Hematopoietic multipotent progenitor cell treated with erythropoietin and hydrocortisone succinate and interleukin-3 and kit ligand, for 17 days (in vitro differentiated cells): ENCODE data around the gene DNER.

Experiments
- DNase-seq: peaks from one replicate; pipeline ENCODE4 v3.0.0-alpha.2; 2015; ENCODE audit warnings: low spot score

Gene DNER

DNA sequence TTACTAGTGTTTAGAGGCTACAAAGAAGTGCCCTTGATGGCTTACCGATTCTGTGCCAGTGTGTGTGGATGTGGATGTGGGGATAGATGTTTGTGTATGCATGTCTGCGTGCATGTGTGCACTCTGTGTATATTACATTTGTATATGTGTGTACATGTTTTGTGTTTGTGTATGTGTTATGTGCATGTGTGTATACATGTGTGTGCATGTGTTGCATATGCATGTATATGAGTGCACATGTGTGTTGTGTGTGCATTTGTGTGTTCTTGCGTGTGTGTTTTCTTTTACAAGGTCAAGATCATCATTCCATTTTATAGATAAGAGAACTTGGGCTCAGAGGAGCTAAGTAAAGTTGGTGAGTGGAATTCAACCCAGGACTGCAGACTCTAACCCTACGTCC lies 226.1 kb downstream of the DNER start:
- no peak for DNase-seq

DNA sequence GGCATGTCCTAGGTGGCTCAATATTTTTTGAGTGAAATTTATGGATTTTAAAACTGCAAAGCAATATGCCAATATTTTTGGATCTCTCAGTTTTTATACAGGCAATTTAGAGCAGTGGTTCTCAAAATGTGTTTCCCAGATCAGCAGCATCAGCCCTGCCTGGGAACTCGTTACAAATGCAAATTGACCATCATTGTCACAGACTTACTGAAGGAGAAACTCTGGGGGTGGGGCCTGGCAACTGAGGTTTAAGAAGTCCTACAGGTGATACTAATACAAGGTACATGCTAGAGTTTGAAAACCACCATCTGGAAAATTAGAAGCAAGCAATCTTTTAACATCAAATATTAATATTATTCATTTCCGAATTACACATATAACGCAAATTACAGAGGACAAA lies 227.7 kb downstream of the DNER start:
- DNase-seq: no peak

DNA sequence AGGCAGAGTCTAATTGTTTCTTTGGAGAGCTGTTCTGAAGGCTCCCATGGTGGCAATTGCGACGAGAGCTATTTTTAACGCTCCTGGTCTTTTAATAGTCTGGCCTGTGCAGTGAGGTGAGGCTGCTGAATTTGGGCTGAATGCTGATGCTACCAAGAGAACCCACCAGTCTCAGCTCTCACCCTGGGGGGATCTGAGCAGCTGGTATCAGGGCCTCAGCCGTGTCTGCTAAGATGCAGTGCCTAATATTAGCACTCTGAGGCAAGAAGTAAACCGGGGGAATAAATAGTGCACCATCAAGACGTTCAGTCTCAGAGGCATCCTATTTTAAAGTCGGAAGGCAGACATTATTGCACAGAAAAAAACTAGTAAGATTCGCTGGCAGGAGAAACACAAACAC lies 228.5 kb downstream of the DNER start:
- DNase-seq: no peak

DNA sequence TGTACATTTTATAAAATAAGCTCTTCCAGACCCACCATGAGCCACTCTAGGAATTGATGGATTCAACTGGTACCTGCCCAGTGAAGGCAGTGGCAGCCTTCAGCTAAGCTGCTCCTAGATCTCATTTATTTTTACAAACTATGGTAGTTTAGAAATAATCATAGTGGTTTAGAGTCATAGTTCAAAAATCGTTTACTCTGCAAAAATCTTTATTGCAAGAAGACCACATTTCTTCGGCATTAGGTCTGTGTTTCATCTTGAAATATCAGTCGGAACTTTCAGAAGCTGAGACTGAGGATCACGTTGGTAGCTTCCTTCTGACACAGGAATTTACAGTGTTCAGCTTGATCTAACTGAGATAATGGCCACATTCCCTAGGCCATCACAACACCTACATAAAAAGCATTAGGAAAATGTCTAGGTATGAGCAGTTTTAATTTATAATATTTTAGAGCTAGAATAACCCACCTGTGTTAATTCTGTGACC lies 237.0 kb downstream of the DNER start:
- no peak for DNase-seq

DNA sequence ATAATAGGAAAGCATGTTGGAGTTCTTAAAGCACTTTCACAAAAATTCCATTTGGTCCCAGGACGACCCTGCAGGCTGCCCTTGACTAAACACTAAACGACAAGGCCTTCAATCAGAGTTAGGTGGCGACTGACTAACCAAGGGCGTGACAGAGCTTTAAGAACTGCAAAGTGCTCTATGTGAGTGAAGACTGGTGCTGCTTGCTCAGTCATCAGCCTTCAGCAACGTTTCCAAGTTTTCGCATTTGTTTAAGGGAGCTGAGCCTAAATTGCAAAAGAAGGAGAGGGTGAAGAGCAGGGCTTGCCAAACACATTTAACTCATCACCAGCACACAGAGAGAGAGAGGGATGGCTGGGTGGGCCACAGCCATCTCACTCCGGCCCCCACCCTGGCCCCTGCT lies 238.6 kb downstream of the DNER start:
- DNase-seq: no peak

DNA sequence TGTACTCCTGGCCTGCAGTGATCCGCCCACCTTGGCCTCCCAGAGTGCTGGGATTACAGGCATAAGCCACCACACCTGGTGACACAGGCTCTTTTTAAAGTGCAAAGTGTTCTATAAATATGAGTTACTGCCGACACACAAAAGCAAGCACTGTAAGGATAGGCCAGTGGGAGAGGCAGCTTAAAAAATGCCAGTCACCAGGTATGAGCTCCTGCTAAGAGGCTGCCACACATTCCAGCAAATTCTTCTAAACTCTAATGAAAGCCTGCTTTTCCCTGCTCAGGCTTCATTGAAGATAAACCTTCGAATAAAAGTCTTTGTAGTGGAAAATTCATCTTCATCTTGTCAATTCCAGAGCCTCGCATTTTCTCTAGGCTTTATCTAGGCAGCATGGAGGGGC lies 240.2 kb downstream of the DNER start:
- DNase-seq: no peak

DNA sequence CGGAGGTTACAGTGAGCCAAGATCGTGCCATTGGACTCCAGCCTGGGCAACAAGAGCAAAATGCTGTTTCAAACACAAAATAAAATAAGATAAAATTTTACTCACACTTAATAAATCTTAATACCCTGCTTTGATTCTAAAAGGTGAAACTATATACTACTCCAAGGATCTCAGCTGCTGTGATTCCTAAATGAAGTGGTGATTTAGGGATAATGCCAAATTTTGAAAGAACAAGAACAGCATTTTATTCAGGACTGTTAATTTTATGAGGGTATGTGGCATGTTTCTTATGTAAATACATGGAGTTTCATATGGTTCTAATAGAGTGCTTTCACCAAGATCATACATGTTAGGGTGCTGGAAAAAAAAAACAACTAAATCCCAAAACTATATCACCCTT lies 243.6 kb downstream of the DNER start:
- DNase-seq: no peak

DNA sequence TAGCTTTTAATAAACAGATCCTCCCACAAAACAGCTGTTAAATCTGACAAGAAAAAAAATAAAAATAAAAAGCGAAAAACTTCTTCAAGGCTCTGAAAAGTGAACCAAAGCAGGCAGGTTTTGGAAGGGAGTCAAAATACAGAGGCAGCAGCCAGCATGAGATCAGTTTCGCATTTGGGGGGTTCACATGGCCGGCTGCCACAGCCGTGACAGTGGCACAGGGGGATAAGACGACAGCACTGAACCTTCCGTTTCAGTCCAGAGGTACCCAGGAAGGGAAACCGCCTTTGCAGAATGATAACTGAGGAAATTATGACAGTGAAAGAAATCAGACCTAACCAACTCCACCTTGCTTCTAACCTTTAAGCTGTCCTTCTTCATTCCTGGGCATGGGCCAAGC lies 246.6 kb downstream of the DNER start:
- DNase-seq: no peak

DNA sequence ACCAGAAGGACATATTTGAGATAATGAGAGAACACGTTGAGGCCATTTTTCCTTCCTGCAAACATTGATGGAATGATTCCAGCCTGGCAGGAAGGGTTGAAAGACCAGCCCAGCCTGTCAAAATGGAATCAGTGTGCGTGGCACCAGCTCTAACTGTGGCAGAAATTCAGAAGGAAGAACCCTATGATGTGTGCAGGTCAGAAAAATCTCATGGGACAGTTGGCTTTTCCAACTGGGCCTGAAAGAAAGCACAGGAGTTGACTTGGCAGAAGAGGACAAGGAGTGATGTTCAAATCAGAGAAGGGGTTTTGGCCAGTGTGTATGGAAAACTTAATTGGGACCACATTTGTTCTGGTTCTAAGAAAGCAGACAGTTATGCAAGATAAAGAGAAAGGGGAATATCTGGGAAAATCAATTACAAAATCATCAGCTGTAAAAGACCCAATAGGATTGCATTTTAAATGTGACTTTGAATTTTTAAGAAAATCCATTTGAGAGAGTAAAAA lies 250.5 kb downstream of the DNER start:
- DNase-seq: no peak

DNA sequence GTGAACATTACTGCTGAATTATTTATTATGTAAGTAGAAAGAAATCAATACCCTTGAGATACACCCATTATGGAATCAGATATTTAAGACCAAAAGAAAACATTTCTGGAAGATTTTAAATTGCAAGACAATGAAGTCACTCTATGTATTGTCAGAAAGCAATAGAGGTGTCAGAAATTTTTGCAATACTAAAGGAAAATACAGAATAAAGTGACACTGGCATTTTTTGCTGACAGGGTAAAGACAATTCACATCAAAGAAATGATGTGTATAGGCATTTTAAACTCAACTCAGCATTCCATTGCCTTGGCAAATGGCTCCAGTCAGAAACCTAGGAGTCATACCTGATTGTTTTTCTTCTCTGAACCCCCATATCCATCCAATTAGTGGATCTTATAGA lies 252.2 kb downstream of the DNER start:
- DNase-seq: no peak

DNA sequence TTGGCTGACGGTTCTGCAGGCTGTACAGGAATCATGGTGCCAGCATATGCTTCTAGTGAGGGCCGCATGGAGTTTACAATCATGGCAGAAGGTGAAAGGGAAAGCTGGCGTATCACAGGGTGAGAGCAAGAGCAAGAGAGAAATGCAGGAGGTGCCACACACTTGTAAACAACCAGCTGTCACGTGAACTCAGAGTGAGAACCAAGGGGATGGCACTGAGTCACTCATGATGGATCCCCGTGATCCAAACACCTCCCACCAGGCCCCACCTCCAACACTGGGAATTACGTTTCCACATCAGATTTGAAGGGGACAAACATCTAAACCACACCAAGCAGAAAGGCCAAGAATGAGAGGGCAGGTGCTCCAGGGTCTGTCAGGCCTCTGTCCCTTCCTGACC lies 258.3 kb downstream of the DNER start:
- no peak for DNase-seq

DNA sequence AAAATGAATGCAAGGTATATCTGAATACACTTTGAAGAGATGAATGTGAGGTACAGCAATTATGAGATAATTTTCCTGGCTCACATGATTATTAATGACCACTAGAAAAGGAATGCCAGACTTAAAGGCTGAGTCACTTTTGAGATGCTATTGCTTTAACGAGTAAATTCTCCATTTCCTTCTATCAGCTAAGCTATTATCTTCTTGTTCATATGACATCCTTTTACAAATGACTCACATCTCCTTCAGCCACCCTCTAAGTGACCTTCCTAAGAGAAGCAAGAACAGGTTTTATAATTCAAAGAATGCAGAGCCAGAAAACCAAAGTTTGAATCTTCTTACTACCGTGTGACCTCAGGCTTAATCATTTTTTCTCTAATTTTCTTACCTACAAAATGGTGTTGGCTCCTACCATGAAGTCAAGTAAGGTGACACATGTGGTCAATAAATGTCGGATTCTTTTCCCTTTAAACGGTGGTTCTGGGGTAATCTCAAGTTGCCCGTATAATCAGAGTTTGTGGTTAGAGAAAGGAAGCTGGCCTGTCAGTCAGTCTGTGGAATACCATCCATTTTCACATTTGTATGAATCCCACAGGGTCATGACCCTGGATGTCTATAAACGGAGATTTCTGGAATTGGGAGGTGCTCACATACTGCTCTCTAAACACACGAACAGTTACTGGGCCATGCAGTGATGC lies 259.3 kb downstream of the DNER start:
- DNase-seq: no peak

DNA sequence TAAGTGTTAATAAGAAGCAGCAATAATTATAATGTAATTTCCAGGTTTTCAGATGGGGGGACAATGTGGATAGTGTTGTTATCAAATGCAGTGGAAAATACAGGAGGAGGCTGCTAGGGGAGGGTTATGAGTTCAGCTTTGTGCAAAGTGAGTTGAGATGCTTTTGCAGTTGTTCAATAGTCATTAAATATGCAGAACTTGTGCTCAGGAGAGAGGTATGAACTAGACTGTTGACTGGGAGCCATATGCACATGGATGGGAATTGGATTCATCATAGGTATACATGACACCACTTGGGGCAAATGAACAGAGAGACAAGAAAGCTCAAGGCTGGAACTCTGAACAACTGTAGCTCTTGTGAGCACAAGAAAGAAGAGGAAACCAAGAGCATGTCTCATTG lies 261.1 kb downstream of the DNER start:
- DNase-seq: no peak

DNA sequence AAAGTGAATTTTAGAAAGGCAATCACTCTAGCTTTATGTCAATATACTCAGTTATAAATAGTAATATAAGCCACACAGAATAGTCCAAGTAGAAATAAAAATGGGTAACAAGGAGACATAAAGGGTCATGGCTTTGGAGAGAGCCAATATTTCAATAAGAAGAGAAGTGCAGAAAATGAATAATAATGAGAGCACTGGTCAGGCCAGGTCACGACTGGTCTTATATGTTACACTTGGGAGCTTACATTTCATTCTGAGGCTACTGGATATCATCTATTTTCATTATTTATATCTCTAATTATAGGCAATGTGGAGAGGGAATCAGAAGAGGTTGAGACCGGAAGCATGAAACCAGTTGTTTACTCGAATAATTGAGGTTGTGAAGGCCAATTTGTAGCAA lies 262.5 kb downstream of the DNER start:
- no peak for DNase-seq

DNA sequence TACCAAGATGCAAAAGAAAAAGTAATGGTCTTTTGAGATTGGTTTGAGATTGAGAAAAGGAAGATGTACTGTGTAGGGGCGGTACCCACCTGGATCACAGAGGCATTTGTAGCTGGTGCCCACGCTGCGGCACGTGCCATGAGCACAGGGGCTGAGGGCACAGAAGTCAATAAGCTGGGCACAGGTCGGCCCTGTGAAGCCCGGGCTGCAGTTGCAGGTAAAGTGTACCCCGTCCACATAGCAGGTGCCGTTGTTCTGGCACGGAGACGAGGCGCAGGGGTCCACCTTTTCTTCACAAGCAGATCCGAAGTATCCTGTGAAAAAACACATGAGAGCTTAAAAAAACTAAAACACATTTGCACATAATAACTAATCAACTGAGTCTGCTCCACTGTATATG lies 267.1 kb downstream of the DNER start:
- no peak for DNase-seq

DNA sequence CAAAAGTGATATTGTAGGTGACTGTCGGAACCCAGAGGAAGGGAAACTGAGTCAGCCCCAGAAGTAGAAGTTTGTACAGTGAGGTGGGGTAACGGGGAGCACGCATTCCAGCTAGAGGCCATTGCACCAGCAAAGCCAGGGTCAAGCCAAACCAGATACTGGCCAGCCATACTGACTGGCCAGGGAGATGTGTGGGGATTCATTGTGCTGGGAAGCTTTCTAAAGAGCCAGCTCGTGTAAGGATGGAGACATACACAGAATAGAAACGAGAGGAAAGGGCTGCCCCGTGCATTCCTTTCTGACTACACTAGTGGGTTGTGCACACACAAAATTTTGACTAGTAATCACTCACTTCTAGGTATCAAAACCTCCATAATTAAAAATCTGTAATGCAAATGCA lies 268.0 kb downstream of the DNER start:
- DNase-seq: no peak

DNA sequence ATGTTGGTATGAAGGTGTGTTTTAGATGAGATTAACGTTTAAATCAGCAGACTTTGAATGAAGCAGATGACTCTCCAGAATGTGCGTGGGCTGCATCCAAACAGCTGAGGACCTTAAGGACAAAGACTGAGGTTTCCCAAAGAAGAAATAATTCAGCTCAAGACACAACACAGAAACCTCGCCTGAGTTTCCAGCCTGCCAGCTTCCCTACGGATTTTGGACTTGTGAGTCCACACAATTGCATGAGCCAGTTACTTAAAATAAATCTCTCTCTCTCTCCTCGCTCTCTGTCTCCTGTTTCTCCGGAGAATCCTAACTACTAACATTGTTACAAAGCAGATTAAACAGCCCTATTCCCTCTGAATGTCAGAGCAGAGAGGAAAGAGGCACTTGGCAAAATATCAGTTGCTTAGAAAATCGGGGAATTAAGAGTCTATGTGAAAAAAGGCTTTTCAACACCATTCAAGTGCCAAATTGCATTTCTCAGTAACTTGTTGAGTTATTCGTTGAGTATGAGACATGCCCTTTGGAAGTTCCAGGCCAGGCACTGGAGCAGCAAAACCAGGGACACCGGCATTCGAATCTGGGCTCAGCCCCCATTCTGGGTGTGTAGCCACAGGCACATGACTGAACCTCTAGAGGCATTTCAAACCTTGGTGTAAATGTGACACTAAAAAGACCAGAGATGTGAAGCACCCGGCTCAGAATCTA lies 268.7 kb downstream of the DNER start:
- no peak for DNase-seq

DNA sequence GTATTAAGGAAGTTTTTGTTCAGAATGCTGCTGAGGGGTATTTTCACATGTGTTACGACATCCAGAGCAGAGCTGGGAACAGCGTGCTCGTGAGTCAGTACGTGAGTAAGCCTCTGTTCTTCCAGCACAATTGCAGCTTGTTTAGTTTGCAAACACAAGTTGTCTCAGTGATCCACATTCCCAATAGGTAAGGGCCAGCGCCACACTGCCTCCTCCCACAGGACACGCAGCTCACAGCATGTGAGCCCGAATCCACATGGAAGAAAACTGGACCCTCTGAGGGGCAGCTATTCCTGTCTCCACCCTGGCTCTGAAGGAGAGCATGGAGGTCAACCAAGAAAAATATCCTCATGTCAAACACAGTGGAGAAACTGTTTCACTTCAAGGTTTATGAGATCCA lies 269.3 kb downstream of the DNER start:
- DNase-seq: no peak

DNA sequence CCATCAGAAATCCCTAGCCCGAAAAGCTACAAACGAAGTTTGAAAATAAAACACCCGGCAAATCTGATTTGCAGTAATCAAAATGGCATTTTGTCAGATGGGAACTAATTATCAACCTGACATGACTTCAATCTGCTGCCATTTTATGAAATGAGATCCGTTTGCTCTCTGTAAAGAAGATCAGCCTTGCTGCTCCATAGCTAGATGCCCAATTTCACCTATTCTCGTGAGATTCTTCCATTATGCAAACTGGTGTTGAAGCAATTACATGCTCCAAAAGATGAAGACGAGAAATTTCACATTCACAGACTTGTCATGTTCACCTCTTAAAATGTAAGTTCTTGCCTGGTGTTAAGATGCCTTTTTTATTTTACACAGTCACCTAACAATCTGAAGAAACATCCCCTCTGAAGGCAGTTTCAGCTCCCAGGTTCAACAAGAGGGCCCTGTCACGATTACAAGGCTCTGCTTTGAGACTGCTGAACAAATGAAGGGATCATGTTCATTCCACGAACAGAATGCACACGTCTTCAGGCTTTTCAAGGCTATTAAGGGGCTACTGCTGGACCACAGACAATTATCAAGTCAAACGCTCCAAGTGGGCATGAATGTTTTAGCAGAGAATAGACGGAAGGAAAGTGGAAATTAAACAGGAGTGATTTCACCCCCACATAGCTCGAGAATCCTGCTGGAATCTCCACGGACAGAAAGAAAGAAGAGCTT lies 270.6 kb downstream of the DNER start:
- no peak for DNase-seq

DNA sequence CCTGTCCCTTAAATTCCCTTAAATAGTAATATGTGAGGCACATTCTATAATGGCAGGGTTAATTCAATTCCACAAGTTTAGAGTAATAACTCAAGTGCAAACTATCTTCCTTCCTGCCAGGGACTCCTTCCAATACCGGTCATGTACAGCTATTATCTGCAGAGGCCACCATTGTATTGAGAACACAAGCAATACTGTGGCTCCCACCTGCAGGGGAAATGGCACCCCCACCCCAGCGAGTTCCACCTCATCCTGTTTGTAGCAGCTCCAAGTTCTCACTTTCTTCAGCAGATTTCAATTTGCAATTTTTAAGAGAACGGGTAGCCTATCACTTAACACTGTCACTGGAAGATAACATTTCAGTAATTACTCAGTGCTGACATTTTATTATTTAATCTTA lies 271.2 kb downstream of the DNER start:
- DNase-seq: no peak

DNA sequence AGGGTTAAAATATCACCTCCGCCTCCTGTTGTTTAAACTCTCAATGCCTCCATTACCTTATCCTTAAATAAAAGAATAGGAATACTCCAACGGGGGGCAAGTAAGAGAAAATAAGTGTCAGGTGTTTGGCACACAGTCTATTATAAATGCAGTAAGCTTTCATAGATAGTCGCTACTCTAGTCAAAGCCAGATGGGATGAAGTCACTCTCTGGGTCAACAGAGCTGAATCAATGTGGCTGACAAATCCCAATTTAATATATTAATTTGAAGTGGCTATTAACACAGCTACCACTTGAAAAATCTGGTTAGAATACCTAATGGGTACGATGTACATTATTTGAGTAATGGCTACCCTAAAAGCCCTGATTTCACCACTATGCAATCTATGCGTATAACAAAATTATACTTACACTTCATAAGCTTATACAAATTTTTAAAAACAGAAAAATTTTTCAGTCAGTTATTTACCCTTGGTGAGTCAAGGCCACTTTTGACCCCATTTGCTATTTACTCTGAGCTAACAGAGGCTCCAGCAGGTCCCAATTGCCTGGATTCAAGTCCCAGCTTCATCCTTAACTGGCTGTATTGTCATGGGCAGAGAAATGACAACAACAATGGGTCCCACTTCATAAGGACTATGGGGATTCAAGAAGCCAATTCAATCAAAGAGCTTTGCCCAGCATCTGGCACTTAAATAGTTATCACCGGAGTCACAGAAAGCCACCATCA lies 275.8 kb downstream of the DNER start:
- no peak for DNase-seq

DNA sequence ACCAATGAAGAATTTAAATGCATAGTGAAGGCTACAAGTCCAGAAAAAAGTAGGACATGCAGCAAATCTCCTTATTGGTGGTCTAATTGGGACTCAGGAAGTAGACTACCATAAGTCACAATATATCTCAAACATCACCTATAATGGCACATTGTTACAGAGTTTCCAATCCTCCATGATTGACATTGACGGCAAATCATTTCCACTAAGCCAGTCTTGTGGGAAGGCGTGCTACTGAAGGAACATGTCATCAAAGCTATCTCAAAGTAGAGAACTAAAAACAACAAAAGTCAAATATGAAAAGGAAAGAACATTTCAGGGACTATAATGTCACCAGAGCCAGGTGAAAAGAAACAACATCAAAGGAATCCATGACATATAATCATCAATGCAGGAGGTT lies 276.9 kb downstream of the DNER start:
- DNase-seq: no peak
